ENCODE results near the gene SPIB. TPM values are rescaled to one million over a fixed set of nuclear protein-coding genes. Genes with fewer than 3 reads are reported as not detected.
"Not testable (repeated sequence)": the region's sequence is repeated elsewhere in the genome, so short reads cannot be mapped to it uniquely, and the experiment has no call there.

SPIB gene
- total RNA-seq, 6 donors from 2014 or later = 0.13 to 2.1 (median 0.56) TPM; not detected in 2

DNA sequence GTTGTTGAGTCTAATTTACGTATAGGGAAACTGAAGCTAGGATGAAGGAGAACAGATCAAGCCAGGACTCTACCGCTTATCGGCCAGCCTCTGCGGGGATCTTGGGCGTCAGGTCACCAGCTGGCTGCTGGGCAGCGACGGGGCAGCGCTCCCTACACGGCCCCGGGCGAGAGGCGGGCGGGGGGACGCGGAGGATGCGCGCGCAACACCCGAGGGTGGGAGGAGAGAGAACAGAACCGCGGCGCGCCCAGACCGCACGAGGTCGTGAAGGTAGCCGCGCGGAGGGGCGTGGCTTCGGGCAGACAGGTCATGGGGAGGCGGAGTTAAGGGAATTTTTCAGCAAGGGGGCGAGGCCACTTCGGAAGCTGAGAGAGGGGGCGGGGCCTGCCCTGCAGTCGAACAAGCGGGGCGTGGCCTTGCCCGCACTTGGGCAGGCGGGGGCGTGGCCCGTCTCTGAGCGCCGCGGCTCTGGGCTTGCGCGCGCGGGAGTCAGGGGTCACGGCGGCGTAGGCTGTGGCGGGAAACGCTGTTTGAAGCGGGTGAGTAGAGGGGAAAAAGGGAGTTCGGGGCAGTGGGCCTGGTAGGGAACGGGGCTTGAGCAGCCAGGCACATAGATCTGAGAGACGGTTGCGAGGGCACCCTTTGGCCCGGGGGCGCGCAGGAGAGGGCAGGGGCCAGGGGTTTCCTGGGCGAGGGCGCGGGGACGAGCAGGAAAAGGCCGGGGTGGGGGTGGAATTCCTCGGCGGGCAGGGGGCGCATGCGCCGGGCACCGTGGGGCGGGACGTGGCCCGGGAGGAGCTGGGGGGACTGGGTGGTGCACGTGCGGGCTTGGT, 34.7 kb upstream of the SPIB start, which contains the start of gene POLD1:
Gene POLD1, plus strand, starts transcription at position 496 of the 833 bp plus-strand sequence. CDS start 14,505 bp downstream, outside the sequence.
- Histone ChIP-seq H3K4me3 (peak within 1 kb of the TSS; percentile 64 to 72 (median 68)), H3K36me3 (peaks cover 19 to 42% (median 37%) of the 10 kb centered on the region in 4 donors), H3K9me3 (no peaks in the 10 kb centered on the region), H3K4me1 (peaks cover 13 to 44% (median 37%) of the 10 kb centered on the region in 4 donors), H3K27ac (peak within 1 kb of the TSS; percentile 79 to 89 (median 88)), H3K27me3 (no peaks in the 10 kb centered on the region)
- ATAC-seq (ENCODE audit: low FRiP score in 2 of 2) (peak; percentile 96 to 97), DNase-seq (peak; percentile 98 to 100)
- WGBS, 2 donors = 1% methylated on average over 29 to 54 of the region's 78 CpGs
- TF ChIP-seq, protein P1, sequence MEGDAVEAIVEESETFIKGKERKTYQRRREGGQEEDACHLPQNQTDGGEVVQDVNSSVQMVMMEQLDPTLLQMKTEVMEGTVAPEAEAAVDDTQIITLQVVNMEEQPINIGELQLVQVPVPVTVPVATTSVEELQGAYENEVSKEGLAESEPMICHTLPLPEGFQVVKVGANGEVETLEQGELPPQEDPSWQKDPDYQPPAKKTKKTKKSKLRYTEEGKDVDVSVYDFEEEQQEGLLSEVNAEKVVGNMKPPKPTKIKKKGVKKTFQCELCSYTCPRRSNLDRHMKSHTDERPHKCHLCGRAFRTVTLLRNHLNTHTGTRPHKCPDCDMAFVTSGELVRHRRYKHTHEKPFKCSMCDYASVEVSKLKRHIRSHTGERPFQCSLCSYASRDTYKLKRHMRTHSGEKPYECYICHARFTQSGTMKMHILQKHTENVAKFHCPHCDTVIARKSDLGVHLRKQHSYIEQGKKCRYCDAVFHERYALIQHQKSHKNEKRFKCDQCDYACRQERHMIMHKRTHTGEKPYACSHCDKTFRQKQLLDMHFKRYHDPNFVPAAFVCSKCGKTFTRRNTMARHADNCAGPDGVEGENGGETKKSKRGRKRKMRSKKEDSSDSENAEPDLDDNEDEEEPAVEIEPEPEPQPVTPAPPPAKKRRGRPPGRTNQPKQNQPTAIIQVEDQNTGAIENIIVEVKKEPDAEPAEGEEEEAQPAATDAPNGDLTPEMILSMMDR (IDR thresholded peaks at IDR 0.05) = no peak
- peak in 1 of 4 donors; percentile 77 for TF ChIP-seq POLR2A (IDR thresholded peaks at IDR 0.05)
- peak in 1 of 4 donors; percentile 23 for TF ChIP-seq EP300 (IDR thresholded peaks at IDR 0.05)
- TF ChIP-seq POLR2AphosphoS5 (IDR thresholded peaks at IDR 0.05) = peak; percentile 55 to 64

DNA sequence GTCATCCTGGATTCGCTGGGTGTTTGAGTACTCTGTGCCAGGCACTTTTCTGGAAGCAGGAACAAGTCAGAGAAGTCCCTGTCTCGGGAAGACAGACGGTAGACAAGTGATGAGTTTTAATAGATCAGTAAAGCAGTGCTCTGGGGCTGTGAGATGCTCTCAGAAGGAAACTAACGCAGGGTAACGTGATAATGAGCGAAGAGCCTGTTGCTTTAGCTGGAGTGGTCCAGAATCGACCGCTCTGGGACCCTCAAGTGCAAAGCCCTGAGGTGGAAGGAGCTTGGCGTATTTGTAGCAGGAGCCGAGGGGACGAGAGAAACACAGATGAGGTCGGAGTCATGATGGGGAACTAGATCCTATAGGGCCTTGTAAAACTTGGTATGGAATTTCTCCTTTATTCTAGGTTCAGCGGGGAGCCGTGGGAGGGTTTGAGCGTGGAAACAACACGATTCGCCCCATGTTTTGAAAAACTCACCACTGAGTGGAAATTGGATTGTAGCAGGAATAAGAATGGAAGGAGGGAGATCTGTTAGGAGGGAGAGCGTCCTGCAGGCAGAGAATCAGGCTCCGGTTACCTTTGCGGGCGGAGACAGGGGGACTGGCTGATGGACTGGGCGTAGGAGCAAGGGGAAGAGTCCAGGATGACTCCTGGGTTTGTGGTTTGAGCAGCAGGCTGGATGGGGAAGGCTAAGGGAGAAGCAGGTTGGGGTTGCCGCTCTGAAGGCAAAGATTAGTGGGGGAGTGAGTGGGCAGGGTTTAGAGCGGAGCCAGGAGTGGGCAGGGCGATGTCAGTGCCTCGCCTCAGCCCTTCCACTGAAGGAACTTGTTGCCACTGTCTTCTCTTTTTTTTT, 33.8 kb upstream of the SPIB start:
- ATAC-seq (ENCODE audit: low FRiP score in 2 of 2) = no peak

DNA sequence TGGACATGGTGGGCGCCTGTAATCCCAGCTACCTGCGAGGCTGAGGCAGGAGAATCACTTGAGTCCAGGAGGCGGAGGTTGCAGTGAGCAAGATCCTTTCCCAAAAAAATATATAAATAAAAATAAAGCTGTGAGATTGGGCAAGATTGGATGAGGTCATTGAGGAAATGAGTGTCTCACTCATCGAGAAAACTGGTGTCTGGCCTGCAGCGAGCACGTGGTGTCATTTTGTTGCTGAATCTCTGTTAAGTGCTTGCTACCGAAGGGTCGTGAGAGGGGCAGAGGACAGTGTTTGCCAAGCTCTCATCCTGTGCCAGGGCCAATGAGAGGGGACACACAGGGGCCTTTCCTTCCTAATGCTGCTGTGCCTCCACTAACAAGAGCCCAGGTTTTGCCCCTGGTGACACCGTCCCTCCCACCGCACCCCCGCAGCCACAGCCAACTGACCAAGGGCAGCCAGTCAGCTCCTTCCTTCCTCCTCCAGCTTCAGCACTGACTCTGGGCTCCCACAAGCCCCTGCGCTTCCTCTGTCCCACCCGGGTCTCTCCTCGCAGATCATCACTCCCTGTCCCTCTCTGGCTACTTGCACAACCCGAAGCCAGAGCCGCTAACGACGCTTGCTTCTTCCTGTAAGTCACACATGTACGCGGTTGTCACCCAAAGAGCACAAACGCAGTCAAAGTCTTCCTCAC, 31.4 kb upstream of the SPIB start:
- 70 to 81% methylated on average over 21 of the region's 21 CpGs for WGBS, 2 donors
- Histone ChIP-seq H3K27me3 (no peaks in the 10 kb centered on the region), H3K9me3 (no peaks in the 10 kb centered on the region), H3K36me3 (peaks cover 4 to 10% (median 6%) of the 10 kb centered on the region in 4 donors), H3K27ac (peak overlapping the region in 3 of 4 donors; percentile 46 to 76 (median 70)), H3K4me1 (peaks cover 13 to 36% (median 28%) of the 10 kb centered on the region in 4 donors), H3K4me3 (peak overlapping the region in 2 of 4 donors; percentile 6 to 9)
- ATAC-seq (ENCODE audit: low FRiP score in 2 of 2) (no peak), DNase-seq (peak; percentile 57 to 81)
- no peak for TF ChIP-seq POLR2AphosphoS5 (IDR thresholded peaks at IDR 0.05)
- TF ChIP-seq, protein P1 (IDR thresholded peaks at IDR 0.05) = no peak
- TF ChIP-seq POLR2A (IDR thresholded peaks at IDR 0.05) = peak in 2 of 4 donors; percentile 9 to 54
- no peak for TF ChIP-seq EP300 (IDR thresholded peaks at IDR 0.05)

More for the DNA sequence above, 33.8 kb upstream of the SPIB start:
- peaks cover 13 to 44% (median 39%) of the 10 kb centered on the region in 4 donors for H3K4me1 ChIP-seq
- DNase-seq = no peak
- TF ChIP-seq EP300 (IDR thresholded peaks at IDR 0.05) (no peak), POLR2A (IDR thresholded peaks at IDR 0.05) (no peak), POLR2AphosphoS5 (IDR thresholded peaks at IDR 0.05) (no peak)
- TF ChIP-seq, protein P1 (IDR thresholded peaks at IDR 0.05) = no peak
- H3K36me3 ChIP-seq = peaks cover 19 to 34% (median 29%) of the 10 kb centered on the region in 4 donors
- peak overlapping the region; percentile 79 to 89 (median 88) for H3K27ac ChIP-seq
- WGBS, 2 donors = 18% methylated on average over 24 to 25 of the region's 26 CpGs
- peak overlapping the region; percentile 64 to 72 (median 68) for H3K4me3 ChIP-seq
- no peaks in the 10 kb centered on the region for H3K9me3 ChIP-seq
- no peaks in the 10 kb centered on the region for H3K27me3 ChIP-seq

DNA sequence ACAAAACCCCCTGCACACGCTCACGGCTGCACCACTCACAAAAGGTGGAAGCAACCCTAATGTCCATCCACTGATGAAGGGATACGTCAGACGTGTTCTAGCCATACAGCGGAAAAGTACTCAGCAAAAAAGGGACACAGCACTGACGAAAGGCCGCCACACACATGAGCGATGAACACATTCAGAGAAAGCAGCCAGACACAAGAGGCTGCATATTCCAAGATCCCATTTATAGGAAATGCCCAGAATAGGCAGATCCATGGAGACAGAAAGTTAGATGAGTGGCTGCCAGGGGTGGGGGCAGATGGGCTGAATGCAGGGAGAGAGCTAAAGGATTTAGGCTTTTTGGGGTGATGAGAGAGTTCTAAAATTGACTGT, 30.9 kb upstream of the SPIB start:
- Histone ChIP-seq H3K27ac (peak overlapping the region in 3 of 4 donors; percentile 46 to 76 (median 70)), H3K4me3 (peak overlapping the region in 1 of 4 donors; percentile 9), H3K27me3 (no peaks in the 10 kb centered on the region), H3K4me1 (peaks cover 13 to 36% (median 28%) of the 10 kb centered on the region in 4 donors), H3K9me3 (no peaks in the 10 kb centered on the region), H3K36me3 (peaks cover 0 to 5% (median 2%) of the 10 kb centered on the region in 4 donors)
- WGBS, 2 donors = 82 to 93% methylated on average over 8 of the region's 8 CpGs
- DNase-seq (no peak), ATAC-seq (ENCODE audit: low FRiP score in 2 of 2) (no peak)
- no peak for TF ChIP-seq EP300 (IDR thresholded peaks at IDR 0.05)
- TF ChIP-seq POLR2AphosphoS5 (IDR thresholded peaks at IDR 0.05) = no peak
- TF ChIP-seq, protein P1 (IDR thresholded peaks at IDR 0.05) = no peak
- peak in 1 of 4 donors; percentile 24 for TF ChIP-seq POLR2A (IDR thresholded peaks at IDR 0.05)

- peak in 1 of 2 donors; percentile 70 for ATAC-seq (ENCODE audit: low FRiP score in 2 of 2)
- DNase-seq = not testable (repeated sequence)
- 70 to 83% methylated on average over 3 of the region's 3 CpGs for WGBS, 2 donors
Measured at GRCh38 chr19:50390295-50390694, 28.4 kb upstream of the SPIB start.

GRCh38 chr19:50390952-50391351, 27.8 kb upstream of the SPIB start:
- H3K9me3 ChIP-seq; ATAC-seq (ENCODE audit: low FRiP score in 2 of 2); H3K27me3 ChIP-seq; H3K4me3 ChIP-seq; H3K36me3 ChIP-seq: not testable (repeated sequence)
- Histone ChIP-seq H3K4me1 (peaks cover 0 to 10% (median 7%) of the 10 kb centered on the region in 4 donors), H3K27ac (peak overlapping the region in 1 of 4 donors; percentile 6)
- DNase-seq = peak in 1 of 2 donors; percentile 59
- WGBS, 2 donors = 89 to 97% methylated on average over 17 to 23 of the region's 23 CpGs

More at GRCh38 chr19:50390295-50390694, 28.4 kb upstream of the SPIB start:
- H3K27me3 ChIP-seq, H3K4me3 ChIP-seq, H3K9me3 ChIP-seq, H3K36me3 ChIP-seq: not testable (repeated sequence)
- H3K4me1 ChIP-seq = peaks cover under 1 to 15% (median 12%) of the 10 kb centered on the region in 4 donors
- peak overlapping the region; percentile 24 to 51 (median 48) for H3K27ac ChIP-seq
